HG03520 (cell line): ENCODE results near the gene TOM1L2.
"Not testable (repeated sequence)": the region's sequence is repeated elsewhere in the genome, so short reads cannot be mapped to it uniquely, and the experiment has no call there.

Experiments used
- ATAC-seq: cut with Tn5 transposase; IDR thresholded peaks from one replicate; pipeline ENCODE4 v1.9.1; 2021; ENCODE audit warnings: mild to moderate bottlenecking, moderate library complexity; ENCODE audit not compliant: unreplicated experiment

The TOM1L2 gene

GRCh38 chr17:17944743-17945142 is 27.5 kb downstream of the TOM1L2 start:
- ATAC-seq = no peak

GRCh38 chr17:17944242-17944641 is 28.0 kb downstream of the TOM1L2 start:
- ATAC-seq = no peak

- no peak for ATAC-seq
Measured at GRCh38 chr17:17943281-17943984, 28.8 kb downstream of the TOM1L2 start.

- no peak for ATAC-seq
Measured at GRCh38 chr17:17942846-17943245, 29.4 kb downstream of the TOM1L2 start.

- no peak for ATAC-seq
Measured at GRCh38 chr17:17941015-17941414, 31.2 kb downstream of the TOM1L2 start.

GRCh38 chr17:17940441-17940911 is 31.7 kb downstream of the TOM1L2 start:
- no peak for ATAC-seq

GRCh38 chr17:17939941-17940340 is 32.3 kb downstream of the TOM1L2 start:
- not testable (repeated sequence) for ATAC-seq

- ATAC-seq = no peak
Measured at GRCh38 chr17:17938388-17939107, 33.7 kb downstream of the TOM1L2 start.

- ATAC-seq = no peak
Measured at GRCh38 chr17:17937958-17938357, 34.2 kb downstream of the TOM1L2 start.

- no peak for ATAC-seq
Measured at GRCh38 chr17:17937201-17937853, 34.9 kb downstream of the TOM1L2 start.

- ATAC-seq = no peak
Measured at GRCh38 chr17:17935321-17936271, 36.6 kb downstream of the TOM1L2 start.

- no peak for ATAC-seq
Measured at GRCh38 chr17:17934806-17935205, 37.4 kb downstream of the TOM1L2 start.

GRCh38 chr17:17934214-17934613 is 38.0 kb downstream of the TOM1L2 start:
- no peak for ATAC-seq

GRCh38 chr17:17933775-17934174 is 38.4 kb downstream of the TOM1L2 start:
- ATAC-seq = no peak

GRCh38 chr17:17931159-17931558 is 41.0 kb downstream of the TOM1L2 start:
- ATAC-seq = no peak

GRCh38 chr17:17930674-17931073 is 41.5 kb downstream of the TOM1L2 start:
- ATAC-seq = no peak

- ATAC-seq = no peak
Measured at GRCh38 chr17:17929655-17930380, 42.4 kb downstream of the TOM1L2 start.

- no peak for ATAC-seq
Measured at GRCh38 chr17:17928398-17929287, 43.6 kb downstream of the TOM1L2 start.

GRCh38 chr17:17926840-17927449 is 45.3 kb downstream of the TOM1L2 start:
- ATAC-seq = no peak
